ENCODE results near the gene CPSF4. TPM values are rescaled to one million over a fixed set of nuclear protein-coding genes. Genes with fewer than 3 reads are reported as not detected.

Gene CPSF4
- polyA plus RNA-seq, 3 donors: 11.6 to 56.3 (median 12.3) TPM

DNA sequence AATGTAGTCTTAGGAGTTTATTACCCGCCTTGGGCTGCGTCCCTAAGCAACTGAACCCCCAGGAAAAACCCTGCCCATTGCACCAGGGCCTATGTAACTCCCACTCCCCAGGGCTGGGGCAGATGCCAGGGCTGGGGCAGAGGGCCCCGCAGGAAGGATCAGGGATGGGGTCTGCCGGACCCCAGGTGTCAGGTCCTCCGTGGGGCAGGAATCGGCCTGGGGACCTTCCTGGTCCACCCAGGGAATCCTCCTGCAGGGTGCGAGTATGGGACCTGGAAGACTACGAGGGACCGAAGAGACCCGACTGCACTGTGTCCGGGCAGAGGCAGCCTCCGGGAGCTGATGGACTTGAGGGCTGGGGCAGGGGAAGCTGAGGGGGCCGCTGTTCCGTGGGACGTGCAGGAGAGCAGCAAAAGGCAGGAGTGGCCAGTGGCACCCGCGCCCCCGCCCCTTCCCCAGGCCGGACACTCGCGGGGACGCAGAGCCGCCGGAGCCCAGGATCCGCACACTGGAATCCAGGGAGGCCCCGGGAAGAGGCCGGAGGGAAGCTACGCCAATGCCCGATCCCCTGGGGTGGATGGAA, 29.7 kb downstream of the CPSF4 start:
- Histone ChIP-seq H3K9ac (ENCODE audit: insufficient read depth, low read length, poor library complexity, severe bottlenecking) (no peak overlapping the region), H3K4me3 (replicated peaks in 1 of 3; ENCODE audit: low read depth in 2 of 3, low read length in 3 of 3) (no peak overlapping the region), H2AFZ (ENCODE audit: insufficient read depth, low read depth, low read length, poor library complexity, severe bottlenecking) (no peak overlapping the region), H3K79me2 (ENCODE audit: insufficient read depth, low read length) (peaks cover 38% of the 10 kb centered on the region), H3K27me3 (ENCODE audit: control insufficient read depth in 2 of 2, insufficient read depth in 2 of 2, low read length in 2 of 2) (no peaks in the 10 kb centered on the region), H4K20me1 (ENCODE audit: insufficient read depth, low read length) (peaks cover 4% of the 10 kb centered on the region), H3K27ac (ENCODE audit: low read depth in 1 of 2, low read length in 2 of 2) (no peak overlapping the region), H3K9me3 (replicated peaks in 1 of 2; ENCODE audit: control insufficient read depth in 1 of 2, insufficient read depth in 1 of 2, low read length in 2 of 2) (no peaks in the 10 kb centered on the region), H3K36me3 (replicated peaks in 1 of 2; ENCODE audit: control insufficient read depth in 1 of 2, insufficient read depth in 2 of 2, low read length in 2 of 2) (peaks cover 0 to 6% of the 10 kb centered on the region in 2 donors), H3K4me2 (replicated peaks; ENCODE audit: extremely low read depth, low read length, poor library complexity, severe bottlenecking) (no peak overlapping the region), H3K4me1 (ENCODE audit: control insufficient read depth in 1 of 2, insufficient read depth in 2 of 2, low read length in 2 of 2) (peaks cover 16 to 30% of the 10 kb centered on the region in 2 donors)
- H3K36me3 Mint-ChIP-seq: peaks cover 5 to 9% of the 10 kb centered on the region in 2 donors
- H3K4me3 Mint-ChIP-seq: no peak overlapping the region
- H3K9me3 Mint-ChIP-seq: peaks cover 0 to 3% (median 0%) of the 10 kb centered on the region in 7 donors
- WGBS (ENCODE audit: insufficient coverage): 90% methylated on average over 27 of the region's 29 CpGs
- intact Hi-C loops (cut with micrococcal nuclease): loop anchor here in 1 of 2 donors (2.0 kb wide), 1 partner anchor 60 kb away; the partner anchor contains the start of genes BUD31 and PDAP1
- TF ChIP-seq, protein P1, sequence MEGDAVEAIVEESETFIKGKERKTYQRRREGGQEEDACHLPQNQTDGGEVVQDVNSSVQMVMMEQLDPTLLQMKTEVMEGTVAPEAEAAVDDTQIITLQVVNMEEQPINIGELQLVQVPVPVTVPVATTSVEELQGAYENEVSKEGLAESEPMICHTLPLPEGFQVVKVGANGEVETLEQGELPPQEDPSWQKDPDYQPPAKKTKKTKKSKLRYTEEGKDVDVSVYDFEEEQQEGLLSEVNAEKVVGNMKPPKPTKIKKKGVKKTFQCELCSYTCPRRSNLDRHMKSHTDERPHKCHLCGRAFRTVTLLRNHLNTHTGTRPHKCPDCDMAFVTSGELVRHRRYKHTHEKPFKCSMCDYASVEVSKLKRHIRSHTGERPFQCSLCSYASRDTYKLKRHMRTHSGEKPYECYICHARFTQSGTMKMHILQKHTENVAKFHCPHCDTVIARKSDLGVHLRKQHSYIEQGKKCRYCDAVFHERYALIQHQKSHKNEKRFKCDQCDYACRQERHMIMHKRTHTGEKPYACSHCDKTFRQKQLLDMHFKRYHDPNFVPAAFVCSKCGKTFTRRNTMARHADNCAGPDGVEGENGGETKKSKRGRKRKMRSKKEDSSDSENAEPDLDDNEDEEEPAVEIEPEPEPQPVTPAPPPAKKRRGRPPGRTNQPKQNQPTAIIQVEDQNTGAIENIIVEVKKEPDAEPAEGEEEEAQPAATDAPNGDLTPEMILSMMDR (IDR thresholded peaks at IDR 0.05): no peak
- peaks cover 19% of the 10 kb centered on the region for H3K4me1 Mint-ChIP-seq
- no peak overlapping the region for H3K27ac Mint-ChIP-seq
- no peak for DNase-seq
- H3K27me3 Mint-ChIP-seq (ENCODE audit: low read depth in 3 of 3): peaks cover 15 to 24% (median 18%) of the 10 kb centered on the region in 3 donors

DNA sequence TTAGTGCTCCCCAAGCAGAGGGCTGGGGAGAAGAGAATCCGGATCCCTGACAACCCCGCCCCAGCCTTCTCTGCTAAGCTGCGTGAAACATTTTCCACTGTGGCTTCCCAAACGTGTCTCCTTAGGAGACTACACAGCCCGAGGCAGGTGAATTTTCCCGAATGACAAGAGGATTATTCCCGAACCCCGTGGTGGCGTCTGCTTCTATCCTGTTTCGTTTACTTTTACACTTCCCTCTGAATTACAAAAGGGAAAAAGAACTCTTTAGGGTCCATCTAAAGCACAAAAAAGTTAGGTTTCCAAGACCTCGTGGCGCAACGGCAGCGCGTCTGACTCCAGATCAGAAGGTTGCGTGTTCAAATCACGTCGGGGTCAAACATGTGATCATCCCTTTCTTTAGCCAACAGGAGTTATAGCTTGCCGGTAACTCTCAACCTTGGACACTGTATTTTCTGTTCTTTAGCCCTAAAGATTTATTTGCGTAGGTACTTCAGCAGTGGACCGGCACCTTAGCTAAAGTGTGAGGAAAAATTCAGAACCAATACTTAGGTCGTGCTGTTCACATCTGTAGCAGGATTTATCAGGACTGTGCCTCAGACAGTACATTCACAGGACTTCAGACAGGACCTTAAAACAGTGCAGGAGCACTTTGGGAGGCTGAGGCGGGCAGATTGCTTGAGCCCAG, 30.8 kb downstream of the CPSF4 start:
- Histone ChIP-seq H3K36me3 (replicated peaks in 1 of 2; ENCODE audit: control insufficient read depth in 1 of 2, insufficient read depth in 2 of 2, low read length in 2 of 2) (no peaks in the 10 kb centered on the region), H4K20me1 (ENCODE audit: insufficient read depth, low read length) (no peaks in the 10 kb centered on the region), H3K79me2 (ENCODE audit: insufficient read depth, low read length) (peaks cover 37% of the 10 kb centered on the region), H3K4me2 (replicated peaks; ENCODE audit: extremely low read depth, low read length, poor library complexity, severe bottlenecking) (no peak overlapping the region), H3K9ac (ENCODE audit: insufficient read depth, low read length, poor library complexity, severe bottlenecking) (no peak overlapping the region), H3K9me3 (replicated peaks in 1 of 2; ENCODE audit: control insufficient read depth in 1 of 2, insufficient read depth in 1 of 2, low read length in 2 of 2) (no peaks in the 10 kb centered on the region), H2AFZ (ENCODE audit: insufficient read depth, low read depth, low read length, poor library complexity, severe bottlenecking) (peak overlapping the region; percentile 47), H3K27me3 (ENCODE audit: control insufficient read depth in 2 of 2, insufficient read depth in 2 of 2, low read length in 2 of 2) (no peaks in the 10 kb centered on the region), H3K27ac (ENCODE audit: low read depth in 1 of 2, low read length in 2 of 2) (no peak overlapping the region), H3K4me3 (replicated peaks in 1 of 3; ENCODE audit: low read depth in 2 of 3, low read length in 3 of 3) (no peak overlapping the region), H3K4me1 (ENCODE audit: control insufficient read depth in 1 of 2, insufficient read depth in 2 of 2, low read length in 2 of 2) (peaks cover 22 to 37% of the 10 kb centered on the region in 2 donors)
- peaks cover 18% of the 10 kb centered on the region for H3K4me1 Mint-ChIP-seq
- intact Hi-C loops (cut with micrococcal nuclease): loop anchor here in 1 of 2 donors (2.0 kb wide), 1 partner anchor 61 kb away; the partner anchor contains the start of genes BUD31 and PDAP1
- WGBS (ENCODE audit: insufficient coverage): 80% methylated on average over 18 of the region's 23 CpGs
- peaks cover 0 to 3% (median 0%) of the 10 kb centered on the region in 7 donors for H3K9me3 Mint-ChIP-seq
- H3K4me3 Mint-ChIP-seq: peak overlapping the region in 1 of 2 donors; percentile 51
- H3K27ac Mint-ChIP-seq: no peak overlapping the region
- DNase-seq: no peak
- H3K27me3 Mint-ChIP-seq (ENCODE audit: low read depth in 3 of 3): peaks cover 15 to 24% (median 18%) of the 10 kb centered on the region in 3 donors
- H3K36me3 Mint-ChIP-seq: peaks cover 0 to 1% of the 10 kb centered on the region in 2 donors
- TF ChIP-seq, protein P1 (IDR thresholded peaks at IDR 0.05): no peak
